ENCODE data around the gene KCTD16.

Gene KCTD16

GRCh38 chr5:144308906-144309670 lies 138.4 kb downstream of the KCTD16 start:
- CTCF ChIA-PET: no interaction called here
- POLR2A ChIA-PET: no interaction called here
- no peak for TF ChIP-seq CTCF (IDR thresholded peaks at IDR 0.05; ENCODE audit: control extremely low read depth, extremely low read depth, low read depth, missing control alignments)
- DNase-seq (ENCODE audit: extremely low spot score): no peak

- no peak for TF ChIP-seq CTCF (IDR thresholded peaks at IDR 0.05; ENCODE audit: control extremely low read depth, extremely low read depth, low read depth, missing control alignments)
- ChIA-PET CTCF (no interaction called here), POLR2A (no interaction called here)
- DNase-seq (ENCODE audit: extremely low spot score): no peak
Measured at GRCh38 chr5:144310621-144311020, 139.9 kb downstream of the KCTD16 start.

GRCh38 chr5:144313147-144313726 lies 142.6 kb downstream of the KCTD16 start:
- POLR2A ChIA-PET: no interaction called here
- no peak for TF ChIP-seq CTCF (IDR thresholded peaks at IDR 0.05; ENCODE audit: control extremely low read depth, extremely low read depth, low read depth, missing control alignments)
- DNase-seq (ENCODE audit: extremely low spot score): no peak
- CTCF ChIA-PET: no interaction called here

GRCh38 chr5:144315026-144315425 lies 144.4 kb downstream of the KCTD16 start:
- ChIA-PET CTCF (interaction anchor here (1.2 to 1.4 kb wide), 3 partner anchors 15 to 28 kb away, joined by 3 to 4 read pairs (median 4); no protein-coding TSS in a partner anchor), POLR2A (no interaction called here)
- TF ChIP-seq CTCF (IDR thresholded peaks at IDR 0.05; ENCODE audit: control extremely low read depth, extremely low read depth, low read depth, missing control alignments): no peak
- no peak for DNase-seq (ENCODE audit: extremely low spot score)

- CTCF ChIA-PET: interaction anchor here (1.4 kb wide), 1 partner anchor 20 kb away, joined by 3 read pairs; no protein-coding TSS in a partner anchor
- TF ChIP-seq CTCF (IDR thresholded peaks at IDR 0.05; ENCODE audit: control extremely low read depth, extremely low read depth, low read depth, missing control alignments): no peak
- POLR2A ChIA-PET: no interaction called here
- no peak for DNase-seq (ENCODE audit: extremely low spot score)
Measured at GRCh38 chr5:144315994-144316634, 145.4 kb downstream of the KCTD16 start.

- no peak for DNase-seq (ENCODE audit: extremely low spot score)
- ChIA-PET CTCF (interaction anchor here (1.6 kb wide), 1 partner anchor 13 kb away, joined by 4 read pairs; no protein-coding TSS in a partner anchor), POLR2A (no interaction called here)
- TF ChIP-seq CTCF (IDR thresholded peaks at IDR 0.05; ENCODE audit: control extremely low read depth, extremely low read depth, low read depth, missing control alignments): no peak
Measured at GRCh38 chr5:144318011-144318410, 147.3 kb downstream of the KCTD16 start.

Measured in GM10248 (cell line).